ENCODE results near the gene PTPRU. TPM values are rescaled to one million over a fixed set of nuclear protein-coding genes. Genes with fewer than 3 reads are reported as not detected.
A peak's percentile ranks its signal among the peaks of the same experiment; 100 is the strongest.

PTPRU gene
- total and polyA plus RNA-seq, 2 of the 8 experiments (the other 6 are each of a cell fraction or from before 2014, with no cell fraction given): 33.8 to 41.8 TPM

GRCh38 chr1:29343476-29343875 lies 107.2 kb downstream of the PTPRU start:
- no peak for FAIRE-seq
- CTCF ChIA-PET (ENCODE audit: partially characterized antibody): interaction anchor here (0.6 to 7.5 kb wide), 11 partner anchors 9 to 360 kb away, joined by 3 to 91 read pairs (median 7); no protein-coding TSS in a partner anchor
- no peak overlapping the region for H3K18ac ChIP-seq (ENCODE audit: extremely low read depth, low read length)
- TF ChIP-seq TAF1 (IDR thresholded peaks at IDR 0.05; ENCODE audit: low read depth, low read length) (no peak), POLR2A (IDR thresholded peaks at IDR 0.05; ENCODE audit: control extremely low read depth in 1 of 2, low read depth in 2 of 2, low read length in 2 of 2) (no peak), SUZ12 (IDR thresholded peaks at IDR 0.05; ENCODE audit: low read length) (no peak), USF2 (IDR thresholded peaks at IDR 0.05; ENCODE audit: low read length) (no peak), CHD1 (IDR thresholded peaks at IDR 0.05; ENCODE audit: low read depth, low read length) (no peak), SAP30 (IDR thresholded peaks at IDR 0.05; ENCODE audit: insufficient read depth, insufficient replicate concordance, low read length) (no peak), SP1 (IDR thresholded peaks at IDR 0.05; ENCODE audit: low read depth, low read length) (no peak), SIN3A (conservative IDR thresholded peaks at IDR 0.05 in 1 of 2, IDR thresholded peaks at IDR 0.05 in 1 of 2; ENCODE audit: low read depth in 1 of 2, low read length in 2 of 2) (no peak), GTF2F1 (IDR thresholded peaks at IDR 0.05; ENCODE audit: borderline replicate concordance, low read depth, low read length) (no peak), GABPA (IDR thresholded peaks at IDR 0.05; ENCODE audit: borderline replicate concordance, insufficient read depth, low read length) (no peak), CBX5 (IDR thresholded peaks at IDR 0.05; ENCODE audit: low read depth, low read length) (no peak)

More at GRCh38 chr1:29343476-29343875, 107.2 kb downstream of the PTPRU start:
- Histone ChIP-seq H3K9me3 (ENCODE audit: insufficient read depth in 2 of 2, low read depth in 1 of 2, low read length in 1 of 2) (peaks cover 0 to 2% of the 10 kb centered on the region in 2 experiments; a peak in 2 of 4 replicates), H4K8ac (ENCODE audit: extremely low read depth, insufficient read depth, low read length) (no peak overlapping the region), H3K79me2 (ENCODE audit: control insufficient read depth in 1 of 2, insufficient read depth in 2 of 2, low read length in 2 of 2) (no peaks in the 10 kb centered on the region), H3K27me3 (replicated peaks in 1 of 4; ENCODE audit: control insufficient read depth in 3 of 4, extremely low read depth in 1 of 4, insufficient read depth in 3 of 4, low read length in 3 of 4) (no peaks in the 10 kb centered on the region; a peak in 1 of 7 replicates), H2AK5ac (ENCODE audit: low read depth, low read length) (no peak overlapping the region; the same call in 1 of the 2 replicates), H3K4me2 (ENCODE audit: insufficient read depth in 1 of 2, low read depth in 2 of 2, low read length in 2 of 2) (no peak overlapping the region), H4K20me1 (replicated peaks in 1 of 2; ENCODE audit: control insufficient read depth in 1 of 2, insufficient read depth in 2 of 2, low read length in 2 of 2) (no peaks in the 10 kb centered on the region), H2AFZ (ENCODE audit: low read length) (no peak overlapping the region), H3K56ac (replicated peaks; ENCODE audit: insufficient read length, low read depth, low read length) (no peak overlapping the region), H3K23ac (ENCODE audit: insufficient read length) (no peak overlapping the region), H2BK12ac (ENCODE audit: low read depth, low read length) (peak overlapping the region; percentile 55; the same call in 1 of the 2 replicates), H3K27ac (ENCODE audit: low read depth, low read length) (no peak overlapping the region), H3K23me2 (ENCODE audit: low read depth, low read length) (no peaks in the 10 kb centered on the region), H3K4me3 (ENCODE audit: extremely low read depth in 1 of 4, insufficient read depth in 2 of 4, low read depth in 3 of 4, low read length in 4 of 4) (no peak overlapping the region), H3K4me1 (replicated peaks in 1 of 4; ENCODE audit: control insufficient read depth in 3 of 4, insufficient read depth in 4 of 4, low read length in 3 of 4) (peaks cover 0 to 8% (median 4%) of the 10 kb centered on the region in 4 experiments; a peak in 4 of 7 replicates), H2BK15ac (ENCODE audit: low read length) (no peak overlapping the region), H2BK20ac (ENCODE audit: low read length) (peak overlapping the region; percentile 27; the same call in 1 of the 2 replicates), H2BK120ac (replicated peaks; ENCODE audit: low read depth, low read length) (no peak overlapping the region), H2BK5ac (ENCODE audit: low read depth, low read length) (no peak overlapping the region), H3K79me1 (ENCODE audit: low read depth, low read length) (no peaks in the 10 kb centered on the region), H3K14ac (ENCODE audit: insufficient read length) (no peak overlapping the region), H3K36me3 (ENCODE audit: control insufficient read depth in 2 of 4, insufficient read depth in 4 of 4, low read length in 3 of 4) (no peaks in the 10 kb centered on the region), H3K4ac (replicated peaks; ENCODE audit: insufficient read length, low read depth, low read length) (no peak overlapping the region), H4K91ac (replicated peaks; ENCODE audit: insufficient read length, low read length) (no peak overlapping the region), H4K5ac (ENCODE audit: insufficient read length, low read depth, low read length) (no peak overlapping the region), H3K9ac (replicated peaks in 1 of 4; ENCODE audit: extremely low read depth in 1 of 4, low read depth in 3 of 4, low read length in 3 of 4) (no peak overlapping the region)
- POLR2A ChIA-PET (ENCODE audit: partially characterized antibody): no interaction called here
- DNase-seq (ENCODE audit: low read depth in 1 of 2, low spot score in 2 of 2): no peak
- 98% methylated on average over 4 of the region's 4 CpGs; no CpG with 5 or more reads in 1 of the 2 experiments for WGBS, 2 experiments (ENCODE audit: extremely low coverage in 1 of 2, insufficient coverage in 1 of 2, insufficient read length in 1 of 2, insufficient replicate concordance in 2 of 2, low coverage in 1 of 2, low lambda C conversion rate in 2 of 2, missing lambda C conversion rate in 1 of 2)

All from H1 (cell line).